Measurements from ENCODE around the gene ZMIZ1.

Gene ZMIZ1

GRCh38 chr10:79155301-79156081 is 86.7 kb downstream of the ZMIZ1 start:
- DNase-seq (ENCODE audit: low read depth in 2 of 2), result no peak

DNA sequence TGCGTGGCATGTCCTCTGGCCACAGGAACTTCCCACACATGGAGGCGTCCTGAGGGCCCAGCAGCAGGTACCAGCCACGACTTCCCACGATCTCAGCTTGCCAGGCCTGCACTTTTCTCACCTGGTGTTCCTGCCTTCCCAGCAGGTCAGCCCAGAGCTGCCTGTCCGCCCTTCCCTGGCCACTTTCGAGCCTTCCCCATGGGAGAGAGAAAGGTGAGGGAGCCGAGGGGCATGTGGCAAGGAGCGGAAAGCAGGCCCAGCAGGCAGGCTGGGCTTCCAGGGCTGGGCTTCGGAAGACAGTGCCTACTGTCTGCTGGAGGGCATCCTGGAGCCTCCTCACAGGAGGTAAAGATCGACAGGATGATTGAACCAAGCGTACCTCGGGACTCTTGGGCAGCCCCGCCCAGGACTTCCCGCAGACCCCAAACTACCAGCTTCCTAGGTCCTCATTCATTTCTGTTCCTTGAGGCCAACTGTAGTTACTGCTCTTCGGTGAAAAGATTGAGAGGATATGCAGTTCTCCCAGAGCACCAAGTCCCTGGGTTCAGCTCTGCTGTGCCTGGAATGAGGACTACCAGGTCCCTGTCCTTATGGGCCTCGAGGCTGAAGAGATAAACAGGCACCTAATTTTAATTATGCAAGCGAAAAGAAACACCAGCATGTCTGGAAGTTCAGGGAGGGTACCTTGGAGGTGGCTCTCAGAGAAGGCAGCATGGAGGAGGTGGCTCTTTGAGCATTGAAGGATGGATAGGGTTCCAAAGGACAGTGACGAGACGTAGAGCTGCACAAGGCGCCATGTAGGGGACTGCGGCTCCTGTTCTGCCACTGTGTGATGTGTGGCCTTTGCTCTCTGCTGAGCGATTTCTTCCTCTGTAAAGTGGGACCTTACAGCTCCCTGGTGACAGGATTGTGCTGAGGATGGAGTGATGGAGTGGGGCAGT is 87.8 kb downstream of the ZMIZ1 start:
- no peak for DNase-seq (ENCODE audit: low read depth in 2 of 2)

- no peak for DNase-seq (ENCODE audit: low read depth in 2 of 2)
These were observed 89.2 kb downstream of the ZMIZ1 start for GRCh38 chr10:79158004-79158340.

- DNase-seq (ENCODE audit: low read depth in 2 of 2), result no peak
These were observed 89.8 kb downstream of the ZMIZ1 start for GRCh38 chr10:79158402-79159097.

DNA sequence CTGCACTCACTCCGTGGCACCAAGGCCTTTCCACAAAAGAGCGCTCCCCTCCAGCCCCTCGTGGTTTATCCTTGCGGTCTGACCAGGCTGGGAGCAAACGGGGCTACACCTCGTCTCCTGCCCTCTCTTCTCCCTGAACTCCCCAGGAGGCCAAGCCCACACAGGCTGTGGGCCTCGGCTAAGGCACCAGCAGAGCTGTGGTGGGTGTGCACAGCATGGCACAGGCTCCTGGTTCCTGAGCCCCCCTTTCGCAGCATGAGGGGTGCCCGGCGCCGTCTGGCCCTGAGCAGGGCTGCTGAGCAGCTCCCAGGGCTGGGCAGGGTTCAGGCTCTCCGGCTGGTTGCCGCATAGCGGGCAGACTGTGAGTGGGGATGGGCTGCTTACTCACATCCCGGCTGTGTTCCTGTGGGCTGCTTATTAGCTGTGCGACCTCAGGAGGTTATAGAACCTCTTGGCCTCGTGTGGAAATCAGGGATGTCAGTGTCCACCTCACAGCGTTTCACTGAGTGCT is 90.4 kb downstream of the ZMIZ1 start:
- DNase-seq (ENCODE audit: low read depth in 2 of 2), result no peak

DNA sequence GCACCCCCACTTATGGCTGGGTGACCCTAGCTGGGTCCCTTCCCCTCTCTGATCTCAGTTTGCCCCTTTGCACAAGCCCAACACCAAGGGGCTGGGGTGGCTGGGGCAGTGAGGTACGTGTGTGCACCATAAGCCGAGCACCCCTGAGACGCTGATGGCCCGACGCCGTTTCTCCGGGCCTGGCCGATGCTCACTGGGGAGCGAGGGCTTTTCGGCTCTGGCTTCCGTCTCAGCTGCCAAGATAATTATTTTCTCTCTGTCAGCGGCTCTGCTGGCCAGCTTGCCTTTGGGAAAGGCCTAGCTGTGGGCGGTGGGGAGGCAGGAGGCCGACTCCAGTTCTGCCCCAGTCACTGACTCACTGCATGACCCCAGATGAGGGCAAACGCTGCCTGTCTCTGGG is 91.0 kb downstream of the ZMIZ1 start:
- no peak for DNase-seq (ENCODE audit: low read depth in 2 of 2)

GRCh38 chr10:79160191-79160590 is 91.4 kb downstream of the ZMIZ1 start:
- DNase-seq (ENCODE audit: low read depth in 2 of 2), result no peak

DNA sequence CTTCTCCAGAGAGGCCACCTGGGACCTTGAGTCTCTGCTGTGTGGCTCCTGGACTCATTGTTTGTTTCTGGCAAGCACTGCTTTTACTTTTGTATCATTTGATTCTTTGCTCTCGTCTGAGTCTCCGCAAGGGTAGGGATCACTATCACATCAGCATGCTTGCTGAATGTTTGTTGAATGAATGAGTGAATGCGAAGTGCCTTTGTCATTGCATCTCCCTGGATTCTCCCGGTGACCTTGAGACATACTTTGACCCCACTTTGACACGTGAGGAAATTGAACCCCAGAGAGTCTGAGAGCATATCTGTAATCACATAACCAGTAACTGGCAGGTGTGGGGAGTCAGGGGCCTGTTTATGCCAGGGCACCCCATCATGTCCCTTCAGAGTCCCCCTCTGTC is 92.8 kb downstream of the ZMIZ1 start:
- DNase-seq (ENCODE audit: low read depth in 2 of 2), result no peak

DNA sequence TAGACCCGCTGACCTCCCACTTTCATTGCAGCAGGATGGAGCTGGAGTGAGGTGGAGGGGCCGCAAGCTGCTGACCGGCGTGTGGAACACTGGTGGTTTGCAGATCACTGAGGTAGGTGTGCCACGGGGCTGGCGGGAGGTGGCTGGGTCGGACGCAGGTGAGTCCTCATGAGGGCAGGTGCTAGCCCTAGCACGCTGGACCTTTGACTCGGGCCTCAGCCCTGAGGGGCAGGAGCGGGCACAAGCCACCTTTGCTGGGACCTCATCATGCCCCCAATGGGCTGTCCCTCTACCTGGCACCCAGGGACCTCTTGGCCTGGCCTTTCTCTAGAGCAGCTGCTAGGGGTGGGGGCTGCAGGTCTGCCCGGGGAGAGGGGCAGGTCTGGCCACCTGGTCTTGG is 93.3 kb downstream of the ZMIZ1 start:
- DNase-seq (ENCODE audit: low read depth in 2 of 2), result no peak

GRCh38 chr10:79162861-79163665 is 94.3 kb downstream of the ZMIZ1 start:
- no peak for DNase-seq (ENCODE audit: low read depth in 2 of 2)

DNA sequence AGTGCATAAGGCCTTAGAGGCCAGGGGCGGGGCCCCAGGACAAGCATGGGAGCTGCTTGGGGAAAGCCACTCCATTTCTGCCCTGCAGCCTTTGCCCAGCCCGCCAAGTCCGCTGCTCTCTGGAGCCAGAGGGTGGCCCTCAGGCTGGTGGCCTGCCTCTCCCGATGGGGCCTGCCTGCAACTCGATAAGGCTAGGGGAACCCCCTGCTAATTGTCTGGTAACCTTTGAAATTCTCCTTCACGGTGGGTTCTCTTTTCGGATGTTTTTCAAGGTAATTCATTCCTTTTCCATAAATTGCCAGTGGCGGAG is 94.9 kb downstream of the ZMIZ1 start:
- no peak for DNase-seq (ENCODE audit: low read depth in 2 of 2)

- no peak for DNase-seq (ENCODE audit: low read depth in 2 of 2)
These were observed 95.3 kb downstream of the ZMIZ1 start for GRCh38 chr10:79164075-79164474.

DNA sequence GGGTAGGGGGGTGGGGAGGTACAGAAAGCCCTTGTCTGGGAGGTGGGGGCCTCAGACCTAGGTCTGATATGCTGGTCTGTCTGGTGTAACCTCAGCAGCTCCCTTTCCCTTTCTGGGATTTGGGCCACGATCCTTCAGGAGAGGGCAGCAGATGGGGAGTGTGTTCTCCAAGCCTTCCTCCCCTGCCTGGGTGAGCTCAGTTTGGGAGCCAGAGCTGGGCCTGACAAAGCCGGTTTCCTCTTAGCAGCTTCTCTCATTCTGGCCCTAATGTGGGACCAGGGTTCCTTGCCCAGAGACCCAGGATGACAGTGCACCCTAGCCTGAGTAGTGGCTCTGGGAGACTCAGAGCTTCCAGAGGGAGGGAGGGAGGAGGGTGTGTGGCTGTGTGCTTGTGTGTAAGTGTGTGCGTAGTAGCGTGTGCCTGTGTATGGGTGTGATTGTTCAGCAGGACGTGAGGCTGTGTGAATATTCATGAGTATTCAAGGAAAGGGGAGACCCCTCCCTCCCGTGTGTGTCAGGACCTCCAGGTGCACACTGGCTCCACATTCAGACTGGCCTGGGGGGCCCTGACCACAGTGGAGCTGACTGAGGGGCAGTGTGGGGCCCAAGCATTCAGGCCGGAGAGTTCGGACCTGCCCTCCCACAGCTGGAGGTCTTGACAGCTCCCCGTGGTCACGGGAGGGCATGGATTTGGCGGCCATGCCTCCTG is 96.5 kb downstream of the ZMIZ1 start:
- DNase-seq (ENCODE audit: low read depth in 2 of 2), result no peak

DNA sequence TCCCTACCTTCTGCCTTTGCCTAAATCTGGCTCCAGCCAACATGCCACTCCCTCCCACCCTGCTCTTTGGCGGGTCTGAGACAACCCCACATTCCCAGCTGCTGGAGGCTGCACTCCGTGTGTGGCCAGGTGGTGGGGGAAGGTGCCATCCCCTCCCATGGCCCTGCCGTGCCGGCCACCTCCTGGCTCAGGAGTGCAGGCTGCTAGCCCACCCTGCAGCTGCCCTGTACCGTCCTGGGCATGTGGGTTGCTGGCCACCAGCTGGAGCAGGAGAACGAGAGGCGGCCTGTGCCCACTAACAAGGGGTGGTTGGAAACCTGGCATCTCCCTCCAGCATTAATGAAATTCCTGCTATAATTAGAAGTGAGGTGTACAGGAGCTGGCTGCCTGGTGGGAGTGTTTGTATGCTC is 97.6 kb downstream of the ZMIZ1 start:
- no peak for DNase-seq (ENCODE audit: low read depth in 2 of 2)

DNA sequence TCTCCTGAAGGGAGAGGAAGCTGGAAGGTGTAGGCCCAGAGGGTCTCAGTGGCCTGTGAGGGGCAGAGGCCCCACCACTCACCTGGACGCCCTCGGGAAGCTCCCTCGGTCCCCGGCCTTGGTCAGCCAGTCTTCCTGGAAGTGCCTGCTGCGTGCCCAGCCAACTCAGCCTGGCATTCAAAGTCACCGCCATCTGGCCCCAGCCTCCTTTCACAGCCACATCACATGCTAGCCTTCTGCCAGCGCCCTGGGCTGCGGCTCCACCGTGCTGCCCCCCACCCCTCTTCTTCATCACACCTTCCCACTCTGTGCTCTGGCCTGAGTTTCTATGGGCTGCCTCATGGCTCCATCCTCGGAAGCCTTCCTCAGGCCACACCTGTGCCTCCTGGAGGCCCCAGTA is 98.0 kb downstream of the ZMIZ1 start:
- DNase-seq (ENCODE audit: low read depth in 2 of 2), result no peak

DNA sequence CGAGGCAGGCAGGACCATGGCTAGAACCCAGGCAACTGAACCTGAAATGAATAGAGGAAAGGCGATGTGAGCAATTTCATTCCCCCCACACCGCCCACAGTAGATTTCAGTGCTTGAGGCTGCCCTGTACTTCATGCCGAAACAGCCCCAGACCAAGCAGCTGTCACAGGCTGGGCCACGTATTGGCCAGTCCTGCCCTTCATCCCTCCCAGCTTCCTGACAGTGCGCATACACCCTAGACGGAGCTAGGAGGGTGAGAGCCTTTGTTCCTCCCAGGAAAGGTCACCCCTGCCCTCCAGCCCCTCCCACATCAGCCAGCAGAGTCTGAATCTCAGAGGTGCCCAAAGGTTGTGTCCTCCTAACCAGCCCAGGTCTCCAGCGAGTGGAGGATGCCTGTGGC is 98.8 kb downstream of the ZMIZ1 start:
- no peak for DNase-seq (ENCODE audit: low read depth in 2 of 2)

DNA sequence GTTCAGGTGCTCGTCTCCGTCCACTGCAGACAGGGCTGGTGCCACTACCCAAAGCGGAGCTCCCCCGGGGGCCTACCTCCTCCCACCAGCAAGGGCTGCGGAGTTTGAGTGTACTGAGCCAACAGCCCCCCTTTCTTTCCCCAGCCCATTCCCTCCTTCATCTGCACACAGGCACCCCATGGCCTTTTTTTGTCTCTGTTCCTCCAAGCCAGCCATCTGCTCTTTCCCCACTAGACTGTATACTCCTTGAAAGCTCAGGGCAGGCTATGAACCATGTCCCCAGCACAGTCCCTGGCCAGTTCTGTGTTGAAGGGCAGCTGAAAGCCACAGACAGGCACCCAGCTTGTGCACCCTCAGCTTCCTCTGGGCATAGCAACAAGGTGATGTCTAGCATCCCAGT is 99.4 kb downstream of the ZMIZ1 start:
- no peak for DNase-seq (ENCODE audit: low read depth in 2 of 2)

DNA sequence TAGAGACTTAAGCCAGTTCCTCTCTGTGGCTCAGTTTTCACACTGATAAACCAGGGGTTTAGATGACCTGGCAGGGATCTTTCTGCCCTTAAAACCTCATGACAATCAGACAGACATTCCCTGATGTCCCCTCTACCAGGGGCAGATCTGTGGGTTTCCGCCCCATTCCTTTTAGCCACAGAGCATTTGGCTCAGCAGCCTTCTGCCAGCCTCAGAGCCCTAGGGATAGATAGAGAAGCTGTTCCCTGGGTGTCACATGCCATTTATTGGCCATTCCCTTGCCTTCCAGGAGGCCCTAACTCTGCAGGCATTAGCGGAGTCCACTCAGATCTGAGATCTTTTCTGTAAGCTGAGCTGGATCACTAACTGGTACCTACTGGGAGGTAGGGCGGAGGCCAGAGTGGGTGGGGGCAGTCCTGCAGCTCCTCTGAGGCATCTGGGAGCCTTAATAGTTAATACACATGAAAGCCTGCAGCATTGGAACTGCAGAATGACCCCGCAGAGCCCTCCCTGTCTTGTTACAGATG is 101.5 kb downstream of the ZMIZ1 start:
- DNase-seq (ENCODE audit: low read depth in 2 of 2), result no peak

DNA sequence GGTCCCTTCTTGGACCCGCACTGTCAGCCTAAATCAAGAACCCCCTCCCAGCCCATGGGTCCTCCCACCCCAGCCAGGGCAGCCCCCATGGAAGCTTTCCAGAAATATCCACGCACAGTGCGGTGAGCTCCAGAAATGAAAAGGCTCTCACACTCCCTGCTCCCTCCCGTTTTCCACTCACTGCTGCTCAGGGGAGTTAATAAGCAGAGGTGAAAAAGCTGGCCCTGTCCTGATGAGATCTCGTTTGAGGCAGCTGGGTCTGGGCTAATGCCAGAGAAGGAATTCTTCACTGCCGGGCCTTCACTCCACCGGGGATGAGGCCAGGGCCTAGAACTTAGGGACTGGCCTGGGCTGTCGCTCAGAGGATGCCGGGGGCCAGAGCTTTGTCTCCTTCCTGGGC is 102.2 kb downstream of the ZMIZ1 start:
- DNase-seq (ENCODE audit: low read depth in 2 of 2), result no peak

DNA sequence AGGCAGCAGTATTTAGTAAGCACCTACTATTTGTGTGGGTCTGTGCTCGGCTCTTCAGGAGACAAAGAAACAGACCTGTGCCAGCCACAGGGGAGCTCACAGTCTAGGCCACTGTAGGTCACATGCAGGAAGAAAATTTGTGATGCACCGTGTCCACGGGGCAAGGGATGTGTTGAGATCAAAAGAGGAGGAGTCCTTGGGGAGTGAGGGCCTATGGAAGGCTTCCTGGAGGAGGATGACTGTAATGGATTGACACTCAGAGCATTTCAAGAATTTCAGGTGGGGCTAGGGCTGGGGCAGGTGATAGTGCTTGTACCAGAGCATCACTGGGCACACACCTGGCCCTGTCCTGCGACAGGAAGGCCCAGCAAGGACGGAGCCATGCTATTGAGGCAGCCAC is 102.7 kb downstream of the ZMIZ1 start:
- no peak for DNase-seq (ENCODE audit: low read depth in 2 of 2)

- no peak for DNase-seq (ENCODE audit: low read depth in 2 of 2)
These were observed 104.1 kb downstream of the ZMIZ1 start for GRCh38 chr10:79172881-79173280.

Data from stimulated activated CD4-positive, alpha-beta T cell treated with anti-CD3 and anti-CD28 coated beads, Interleukin-12 subunit alpha, Interleukin-12 subunit beta, amount 100 ng/mL, for 24 hours (primary cell).